GM19467 (cell line): Measurements from ENCODE around the gene ABLIM2.
"Not testable (repeated sequence)": the region's sequence is repeated elsewhere in the genome, so short reads cannot be mapped to it uniquely, and the experiment has no call there.

Experiments
- ATAC-seq: cut with Tn5 transposase; IDR thresholded peaks from one replicate; pipeline ENCODE4 v1.9.1; 2021; ENCODE audit warnings: mild to moderate bottlenecking, moderate library complexity; ENCODE audit not compliant: unreplicated experiment

Gene ABLIM2

GRCh38 chr4:8143392-8144140 lies 15.0 kb downstream of the ABLIM2 start:
- no peak for ATAC-seq

GRCh38 chr4:8142556-8142955 lies 16.1 kb downstream of the ABLIM2 start:
- no peak for ATAC-seq

GRCh38 chr4:8141935-8142334 lies 16.7 kb downstream of the ABLIM2 start:
- ATAC-seq = no peak

GRCh38 chr4:8140915-8141314 lies 17.7 kb downstream of the ABLIM2 start:
- no peak for ATAC-seq

GRCh38 chr4:8139726-8140125 lies 18.9 kb downstream of the ABLIM2 start:
- not testable (repeated sequence) for ATAC-seq

GRCh38 chr4:8136972-8137710 lies 21.5 kb downstream of the ABLIM2 start:
- ATAC-seq = no peak

GRCh38 chr4:8136529-8136928 lies 22.1 kb downstream of the ABLIM2 start:
- ATAC-seq = no peak

- ATAC-seq = no peak
Measured at GRCh38 chr4:8135666-8136065, 22.9 kb downstream of the ABLIM2 start.

GRCh38 chr4:8133897-8134563 lies 24.6 kb downstream of the ABLIM2 start:
- ATAC-seq = no peak

- no peak for ATAC-seq
Measured at GRCh38 chr4:8132947-8133705, 25.5 kb downstream of the ABLIM2 start.

GRCh38 chr4:8132400-8132799 lies 26.2 kb downstream of the ABLIM2 start:
- ATAC-seq = no peak

- ATAC-seq = no peak
Measured at GRCh38 chr4:8131826-8132225, 26.8 kb downstream of the ABLIM2 start.

- no peak for ATAC-seq
Measured at GRCh38 chr4:8131210-8131609, 27.4 kb downstream of the ABLIM2 start.

- ATAC-seq = no peak
Measured at GRCh38 chr4:8130346-8131066, 28.1 kb downstream of the ABLIM2 start.

GRCh38 chr4:8129785-8130184 lies 28.8 kb downstream of the ABLIM2 start:
- no peak for ATAC-seq

GRCh38 chr4:8129136-8129535 lies 29.5 kb downstream of the ABLIM2 start:
- no peak for ATAC-seq

GRCh38 chr4:8128100-8128856 lies 30.3 kb downstream of the ABLIM2 start:
- ATAC-seq = no peak

- no peak for ATAC-seq
Measured at GRCh38 chr4:8127051-8127826, 31.4 kb downstream of the ABLIM2 start.

GRCh38 chr4:8126523-8126922 lies 32.1 kb downstream of the ABLIM2 start:
- no peak for ATAC-seq
